Peyer's patch (tissue), 4 donors: ENCODE data around the gene RHOG. TPM values are rescaled to one million over a fixed set of nuclear protein-coding genes. Genes with fewer than 3 reads are reported as not detected.
"Not testable (repeated sequence)": the region's sequence is repeated elsewhere in the genome, so short reads cannot be mapped to it uniquely, and the experiment has no call there.

Source experiments
- DNase-seq, 3 donors: peaks; one replicate each; pipeline ENCODE4 v3.0.0-alpha.2; 2017 to 2019
- H3K27ac ChIP-seq, 4 donors: fragments of 200-600 bp; sonication (generic); one replicate each; pipeline ENCODE4 v1.5.1; 2016 to 2019
- H3K27me3 ChIP-seq, 2 donors: fragments of 200-600 bp; sonication (generic); one replicate each; pipeline ENCODE4 v1.5.1; 2019
- H3K36me3 ChIP-seq, 3 donors: fragments of 200-600 bp; sonication (generic); one replicate each; pipeline ENCODE4 v1.5.1; 2016 to 2019
- H3K4me1 ChIP-seq, 4 donors: fragments of 200-600 bp; sonication (generic); one replicate each; pipeline ENCODE4 v1.5.1; 2016 to 2019
- H3K4me3 ChIP-seq, 4 donors: fragments of 200-600 bp; sonication (generic); 1 replicate in 3 of 4; 2 replicates in 1 of 4; pipeline ENCODE4 v1.5.1; 2016 to 2019; ENCODE audit warnings: mild to moderate bottlenecking in 1 of 4
- H3K9me3 ChIP-seq, 4 donors: fragments of 200-600 bp; sonication (generic); one replicate each; pipeline ENCODE4 v1.5.1; 2016 to 2019; ENCODE audit warnings: mild to moderate bottlenecking in 1 of 4
- CTCF ChIP-seq, 6 experiments: fragments of 450-650 bp in 4 of 6; fragments of 200-600 bp in 2 of 6; sonication (generic) in 1 of 6; IDR thresholded peaks; one replicate each; pipeline ENCODE4 v1.5.1; 2017 to 2019; ENCODE audit warnings: antibody characterized with exemption in 6 of 6, mild to moderate bottlenecking in 3 of 6, moderate library complexity in 1 of 6
- POLR2A ChIP-seq, 2 donors: fragments of 450-650 bp; IDR thresholded peaks; one replicate each; pipeline ENCODE4 v1.5.1; 2017; ENCODE audit warnings: antibody characterized with exemption in 2 of 2, mild to moderate bottlenecking in 2 of 2, moderate library complexity in 2 of 2
- total RNA-seq, 4 donors: library from RNA; depleted of rRNA; stranded (reverse); fragments of >200 nt; gene quantifications; one replicate each; pipeline ENCODE4 v1.1.0, GENCODE V29; 2016

The RHOG gene
- total RNA-seq, 4 donors from 2014 or later: 33.8 to 83.0 (median 67.0) TPM

- Histone ChIP-seq H3K27ac (peak overlapping the region in 3 of 4 donors; percentile 93 to 95 (median 94)), H3K36me3 (peaks cover 0 to 22% (median 0%) of the 10 kb centered on the region in 3 donors), H3K9me3 (no peaks in the 10 kb centered on the region), H3K4me3 (peak overlapping the region; percentile 80 to 87 (median 82)), H3K4me1 (peaks cover 0 to 28% (median 7%) of the 10 kb centered on the region in 4 donors), H3K27me3 (no peaks in the 10 kb centered on the region)
- TF ChIP-seq POLR2A (IDR thresholded peaks at IDR 0.05) (no peak), CTCF (IDR thresholded peaks at IDR 0.05) (no peak)
- no peak for DNase-seq
These were observed 44.4 kb downstream of the RHOG start for GRCh38 chr11:3796346-3796745.

GRCh38 chr11:3796002-3796311 lies 44.8 kb downstream of the RHOG start:
- H3K4me1 ChIP-seq: peaks cover 0 to 28% (median 7%) of the 10 kb centered on the region in 4 donors
- peak overlapping the region in 3 of 4 donors; percentile 80 to 82 (median 81) for H3K4me3 ChIP-seq
- peak overlapping the region in 2 of 4 donors; percentile 0 to 95 for H3K27ac ChIP-seq
- DNase-seq: no peak
- TF ChIP-seq CTCF (IDR thresholded peaks at IDR 0.05): no peak
- no peak for TF ChIP-seq POLR2A (IDR thresholded peaks at IDR 0.05)
- H3K9me3 ChIP-seq: no peaks in the 10 kb centered on the region
- peaks cover 0 to 22% (median 0%) of the 10 kb centered on the region in 3 donors for H3K36me3 ChIP-seq
- H3K27me3 ChIP-seq: no peaks in the 10 kb centered on the region

GRCh38 chr11:3795131-3796001 lies 45.4 kb downstream of the RHOG start:
- TF ChIP-seq POLR2A (IDR thresholded peaks at IDR 0.05) (no peak), CTCF (IDR thresholded peaks at IDR 0.05) (no peak)
- H3K4me3 ChIP-seq: peak overlapping the region in 2 of 4 donors; percentile 81 to 82
- no peaks in the 10 kb centered on the region for H3K9me3 ChIP-seq
- peaks cover 0 to 22% (median 0%) of the 10 kb centered on the region in 3 donors for H3K36me3 ChIP-seq
- DNase-seq: no peak
- H3K27me3 ChIP-seq: no peaks in the 10 kb centered on the region
- peak overlapping the region in 1 of 4 donors; percentile 0 for H3K27ac ChIP-seq
- H3K4me1 ChIP-seq: peaks cover 0 to 28% (median 7%) of the 10 kb centered on the region in 4 donors

GRCh38 chr11:3794387-3794786 lies 46.4 kb downstream of the RHOG start:
- not testable (repeated sequence) for DNase-seq, H3K27ac ChIP-seq, H3K9me3 ChIP-seq, H3K27me3 ChIP-seq, H3K4me3 ChIP-seq
- H3K4me1 ChIP-seq: peaks cover 0 to 22% (median 7%) of the 10 kb centered on the region in 4 donors
- peaks cover 0 to 27% (median 0%) of the 10 kb centered on the region in 3 donors for H3K36me3 ChIP-seq

GRCh38 chr11:3786781-3787428 lies 53.9 kb downstream of the RHOG start:
- Histone ChIP-seq H3K4me1 (peaks cover 0 to 13% (median 3%) of the 10 kb centered on the region in 4 donors), H3K9me3 (no peaks in the 10 kb centered on the region), H3K27ac (no peak overlapping the region), H3K36me3 (peaks cover 0 to 11% (median 0%) of the 10 kb centered on the region in 3 donors), H3K4me3 (no peak overlapping the region), H3K27me3 (no peaks in the 10 kb centered on the region)
- TF ChIP-seq CTCF (IDR thresholded peaks at IDR 0.05): no peak
- DNase-seq: no peak

GRCh38 chr11:3783611-3784010 lies 57.1 kb downstream of the RHOG start:
- H3K4me1 ChIP-seq: peaks cover 0 to 13% (median 3%) of the 10 kb centered on the region in 4 donors
- TF ChIP-seq CTCF (IDR thresholded peaks at IDR 0.05) (no peak), POLR2A (IDR thresholded peaks at IDR 0.05) (no peak)
- H3K9me3 ChIP-seq: no peaks in the 10 kb centered on the region
- peaks cover 0 to 28% (median 6%) of the 10 kb centered on the region in 3 donors for H3K36me3 ChIP-seq
- no peak overlapping the region for H3K4me3 ChIP-seq
- no peaks in the 10 kb centered on the region for H3K27me3 ChIP-seq
- no peak for DNase-seq
- no peak overlapping the region for H3K27ac ChIP-seq
